Hepatocyte (in vitro differentiated cells): Measurements from ENCODE around the gene ATXN1.

Experiments used
- EZH2phosphoT487 ChIP-seq: fragments of 200-600 bp; sonication (generic); IDR thresholded peaks from one replicate; pipeline ENCODE4 v1.6.1; 2018; ENCODE audit warnings: antibody characterized with exemption, mild to moderate bottlenecking, low read depth, moderate library complexity; ENCODE audit not compliant: unreplicated experiment, severe bottlenecking
- TF ChIP-seq, protein P1 (sequence below): fragments of 200-600 bp; sonication (generic); IDR thresholded peaks from 2 replicates; pipeline ENCODE4 v1.5.1; 2016; ENCODE audit warnings: antibody characterized with exemption, mild to moderate bottlenecking; ENCODE audit not compliant: poor library complexity

DNA sequence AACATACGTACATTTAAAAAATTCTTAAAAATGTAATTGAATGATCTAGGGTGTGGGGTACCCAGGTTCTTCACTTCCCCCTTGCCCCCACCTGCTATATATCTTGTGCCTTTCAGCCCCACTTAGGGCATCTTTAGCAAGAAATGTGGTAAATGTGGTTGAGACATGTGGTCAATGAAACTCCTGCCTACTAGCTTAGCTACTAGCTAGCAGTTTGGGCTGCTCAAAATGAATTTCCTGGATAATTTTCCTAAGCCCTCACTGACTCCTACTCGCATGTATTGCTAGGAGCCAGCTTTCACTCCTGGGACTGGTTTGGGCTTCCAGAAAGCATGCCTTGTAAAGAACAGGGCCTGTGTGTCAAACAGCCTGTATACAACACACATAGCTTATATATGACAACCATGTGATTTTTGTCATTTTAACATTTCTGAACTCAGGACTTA lies 257.3 kb downstream of the ATXN1 start:
- no peak for TF ChIP-seq EZH2phosphoT487
- TF ChIP-seq, protein P1, sequence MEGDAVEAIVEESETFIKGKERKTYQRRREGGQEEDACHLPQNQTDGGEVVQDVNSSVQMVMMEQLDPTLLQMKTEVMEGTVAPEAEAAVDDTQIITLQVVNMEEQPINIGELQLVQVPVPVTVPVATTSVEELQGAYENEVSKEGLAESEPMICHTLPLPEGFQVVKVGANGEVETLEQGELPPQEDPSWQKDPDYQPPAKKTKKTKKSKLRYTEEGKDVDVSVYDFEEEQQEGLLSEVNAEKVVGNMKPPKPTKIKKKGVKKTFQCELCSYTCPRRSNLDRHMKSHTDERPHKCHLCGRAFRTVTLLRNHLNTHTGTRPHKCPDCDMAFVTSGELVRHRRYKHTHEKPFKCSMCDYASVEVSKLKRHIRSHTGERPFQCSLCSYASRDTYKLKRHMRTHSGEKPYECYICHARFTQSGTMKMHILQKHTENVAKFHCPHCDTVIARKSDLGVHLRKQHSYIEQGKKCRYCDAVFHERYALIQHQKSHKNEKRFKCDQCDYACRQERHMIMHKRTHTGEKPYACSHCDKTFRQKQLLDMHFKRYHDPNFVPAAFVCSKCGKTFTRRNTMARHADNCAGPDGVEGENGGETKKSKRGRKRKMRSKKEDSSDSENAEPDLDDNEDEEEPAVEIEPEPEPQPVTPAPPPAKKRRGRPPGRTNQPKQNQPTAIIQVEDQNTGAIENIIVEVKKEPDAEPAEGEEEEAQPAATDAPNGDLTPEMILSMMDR: no peak
